ENCODE data around the gene ZNF385C. TPM values are rescaled to one million over a fixed set of nuclear protein-coding genes. Genes with fewer than 3 reads are reported as not detected.

Gene ZNF385C
- total and polyA plus RNA-seq, 4 donors, result 0.49 TPM; not detected in 3

GRCh38 chr17:42051013-42051400 lies 47.3 kb downstream of the ZNF385C start:
- no peak for ATAC-seq (ENCODE audit: low FRiP score)
- Histone ChIP-seq H3K4me3 (ENCODE audit: low read length in 2 of 2) (no peak overlapping the region), H3K36me3 (ENCODE audit: control insufficient read depth in 1 of 2, insufficient read depth in 2 of 2, low read length in 1 of 2) (no peaks in the 10 kb centered on the region), H3K9me3 (ENCODE audit: control insufficient read depth, low read length) (no peaks in the 10 kb centered on the region), H3K27me3 (ENCODE audit: control insufficient read depth in 1 of 2, insufficient read depth in 2 of 2, low read length in 1 of 2) (no peaks in the 10 kb centered on the region), H3K4me1 (ENCODE audit: control insufficient read depth in 1 of 2, insufficient read depth in 2 of 2, low read length in 2 of 2) (no peaks in the 10 kb centered on the region), H3K27ac (ENCODE audit: low read depth in 1 of 2, low read length in 2 of 2) (no peak overlapping the region)
- intact Hi-C loops (cut with DNase I), result no loop called here
- no peak for DNase-seq
- 67 to 70% methylated on average over 8 of the region's 8 CpGs for WGBS, 2 donors

DNA sequence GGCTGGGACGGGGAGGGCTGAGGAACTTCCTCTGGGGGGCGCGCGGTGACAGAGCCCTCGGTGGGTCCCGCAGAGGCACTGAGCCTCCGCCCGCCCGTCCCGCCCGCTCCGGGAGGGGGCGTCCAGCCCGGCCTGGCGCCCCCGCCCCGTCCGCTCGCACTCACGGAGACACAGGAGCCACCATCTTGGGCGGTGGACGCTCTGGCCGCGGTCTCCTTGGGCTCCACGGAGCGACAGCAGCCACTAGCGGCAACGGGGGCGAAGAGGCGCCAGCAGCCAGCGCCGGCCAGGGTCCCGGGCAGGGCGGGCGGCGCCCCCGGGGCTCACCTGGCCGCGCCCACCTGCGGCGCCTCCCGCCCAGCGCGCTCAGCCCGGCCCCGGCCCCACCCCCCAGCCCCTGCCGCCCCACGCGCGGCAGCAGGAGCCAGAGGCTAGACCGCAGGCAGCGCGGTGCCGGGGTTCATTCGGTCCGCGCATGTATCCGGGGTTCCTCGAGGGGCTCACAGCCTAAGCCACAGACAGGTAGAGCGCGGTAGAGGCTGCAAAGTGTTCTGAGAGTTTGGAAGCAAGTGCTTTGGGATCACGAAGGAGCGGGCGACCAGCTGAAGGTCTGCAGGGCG lies 47.8 kb downstream of the ZNF385C start, which contains the start of gene C17orf113:
Gene C17orf113, minus strand, starts transcription at position 209 of the 620 bp plus-strand sequence. CDS start 7,225 bp downstream, outside the sequence.
- no peaks in the 10 kb centered on the region for H3K9me3 ChIP-seq (ENCODE audit: control insufficient read depth, low read length)
- peak; percentile 61 to 86 for DNase-seq
- ATAC-seq (ENCODE audit: low FRiP score), result peak; percentile 72
- H3K36me3 ChIP-seq (ENCODE audit: control insufficient read depth in 1 of 2, insufficient read depth in 2 of 2, low read length in 1 of 2), result no peaks in the 10 kb centered on the region
- intact Hi-C loops (cut with DNase I), result no loop called here
- H3K27ac ChIP-seq (ENCODE audit: low read depth in 1 of 2, low read length in 2 of 2), result no peak within 1 kb of the TSS
- no peaks in the 10 kb centered on the region for H3K27me3 ChIP-seq (ENCODE audit: control insufficient read depth in 1 of 2, insufficient read depth in 2 of 2, low read length in 1 of 2)
- no peaks in the 10 kb centered on the region for H3K4me1 ChIP-seq (ENCODE audit: control insufficient read depth in 1 of 2, insufficient read depth in 2 of 2, low read length in 2 of 2)
- 1 to 2% methylated on average over 22 to 65 of the region's 65 CpGs for WGBS, 2 donors
- H3K4me3 ChIP-seq (ENCODE audit: low read length in 2 of 2), result peak within 1 kb of the TSS; percentile 29 to 69

GRCh38 chr17:42049834-42050392 lies 48.4 kb downstream of the ZNF385C start:
- 1 to 4% methylated on average over 6 to 7 of the region's 7 CpGs for WGBS, 2 donors
- no peaks in the 10 kb centered on the region for H3K4me1 ChIP-seq (ENCODE audit: control insufficient read depth in 1 of 2, insufficient read depth in 2 of 2, low read length in 2 of 2)
- DNase-seq, result no peak
- no peaks in the 10 kb centered on the region for H3K27me3 ChIP-seq (ENCODE audit: control insufficient read depth in 1 of 2, insufficient read depth in 2 of 2, low read length in 1 of 2)
- peak overlapping the region; percentile 29 to 69 for H3K4me3 ChIP-seq (ENCODE audit: low read length in 2 of 2)
- no peak for ATAC-seq (ENCODE audit: low FRiP score)
- H3K36me3 ChIP-seq (ENCODE audit: control insufficient read depth in 1 of 2, insufficient read depth in 2 of 2, low read length in 1 of 2), result no peaks in the 10 kb centered on the region
- no peaks in the 10 kb centered on the region for H3K9me3 ChIP-seq (ENCODE audit: control insufficient read depth, low read length)
- no peak overlapping the region for H3K27ac ChIP-seq (ENCODE audit: low read depth in 1 of 2, low read length in 2 of 2)
- intact Hi-C loops (cut with DNase I), result no loop called here

- H3K27me3 ChIP-seq (ENCODE audit: control insufficient read depth in 1 of 2, insufficient read depth in 2 of 2, low read length in 1 of 2), result no peaks in the 10 kb centered on the region
- WGBS, 2 donors, result 86 to 87% methylated on average over 12 of the region's 12 CpGs
- H3K27ac ChIP-seq (ENCODE audit: low read depth in 1 of 2, low read length in 2 of 2), result no peak overlapping the region
- no peaks in the 10 kb centered on the region for H3K36me3 ChIP-seq (ENCODE audit: control insufficient read depth in 1 of 2, insufficient read depth in 2 of 2, low read length in 1 of 2)
- no peaks in the 10 kb centered on the region for H3K9me3 ChIP-seq (ENCODE audit: control insufficient read depth, low read length)
- H3K4me3 ChIP-seq (ENCODE audit: low read length in 2 of 2), result no peak overlapping the region
- H3K4me1 ChIP-seq (ENCODE audit: control insufficient read depth in 1 of 2, insufficient read depth in 2 of 2, low read length in 2 of 2), result no peaks in the 10 kb centered on the region
- intact Hi-C loops (cut with DNase I), result no loop called here
- ATAC-seq (ENCODE audit: low FRiP score) (no peak), DNase-seq (no peak)
These were observed 50.9 kb downstream of the ZNF385C start for GRCh38 chr17:42047343-42047742.

GRCh38 chr17:42045719-42046118 lies 52.6 kb downstream of the ZNF385C start:
- 68 to 75% methylated on average over 1 of the region's 1 CpG for WGBS, 2 donors
- Histone ChIP-seq H3K9me3 (ENCODE audit: control insufficient read depth, low read length) (no peaks in the 10 kb centered on the region), H3K4me1 (ENCODE audit: control insufficient read depth in 1 of 2, insufficient read depth in 2 of 2, low read length in 2 of 2) (no peaks in the 10 kb centered on the region), H3K4me3 (ENCODE audit: low read length in 2 of 2) (no peak overlapping the region), H3K27me3 (ENCODE audit: control insufficient read depth in 1 of 2, insufficient read depth in 2 of 2, low read length in 1 of 2) (no peaks in the 10 kb centered on the region), H3K36me3 (ENCODE audit: control insufficient read depth in 1 of 2, insufficient read depth in 2 of 2, low read length in 1 of 2) (no peaks in the 10 kb centered on the region), H3K27ac (ENCODE audit: low read depth in 1 of 2, low read length in 2 of 2) (no peak overlapping the region)
- intact Hi-C loops (cut with DNase I), result no loop called here
- no peak for ATAC-seq (ENCODE audit: low FRiP score)
- no peak for DNase-seq

DNA sequence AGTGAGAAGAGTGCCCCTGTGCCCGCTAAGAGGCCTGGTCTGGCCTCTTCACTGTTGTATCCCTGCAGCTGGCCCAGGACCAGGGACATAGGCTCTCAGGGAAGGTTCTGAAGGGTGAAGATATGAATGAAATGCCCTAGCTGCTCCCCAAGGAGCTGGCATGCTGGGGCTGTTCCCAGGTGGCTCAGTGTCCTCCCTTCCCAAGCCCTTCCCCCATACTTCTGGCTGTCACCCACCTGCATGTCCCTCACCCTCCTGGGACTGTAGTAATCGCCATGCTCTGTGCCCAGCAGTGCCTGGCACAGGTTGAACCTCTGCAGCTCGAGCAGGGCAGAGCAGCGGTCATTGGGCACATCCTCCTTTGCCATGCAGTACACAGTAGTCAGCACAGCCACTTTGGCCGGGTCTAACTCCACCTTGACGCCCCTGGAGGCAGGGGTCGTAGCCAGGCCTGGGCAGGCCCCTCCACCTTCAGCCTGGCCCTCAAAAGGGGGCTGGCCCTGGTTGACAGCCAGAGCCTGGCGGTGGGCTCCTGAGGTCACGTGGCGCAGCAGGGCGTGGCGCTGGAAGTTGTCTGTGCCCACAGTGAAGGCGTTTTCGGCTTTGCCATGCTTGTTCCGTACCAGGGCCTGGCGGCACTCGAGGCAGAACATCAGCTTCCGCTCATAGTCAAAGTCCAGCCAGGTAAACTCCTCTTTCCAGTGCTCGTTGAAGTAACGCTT lies 55.5 kb downstream of the ZNF385C start:
- H3K9me3 ChIP-seq (ENCODE audit: control insufficient read depth, low read length), result no peaks in the 10 kb centered on the region
- no peaks in the 10 kb centered on the region for H3K4me1 ChIP-seq (ENCODE audit: control insufficient read depth in 1 of 2, insufficient read depth in 2 of 2, low read length in 2 of 2)
- no peak for DNase-seq
- no peaks in the 10 kb centered on the region for H3K36me3 ChIP-seq (ENCODE audit: control insufficient read depth in 1 of 2, insufficient read depth in 2 of 2, low read length in 1 of 2)
- H3K27ac ChIP-seq (ENCODE audit: low read depth in 1 of 2, low read length in 2 of 2), result no peak overlapping the region
- intact Hi-C loops (cut with DNase I), result no loop called here
- WGBS, 2 donors, result 92 to 93% methylated on average over 19 to 20 of the region's 20 CpGs
- no peaks in the 10 kb centered on the region for H3K27me3 ChIP-seq (ENCODE audit: control insufficient read depth in 1 of 2, insufficient read depth in 2 of 2, low read length in 1 of 2)
- H3K4me3 ChIP-seq (ENCODE audit: low read length in 2 of 2), result no peak overlapping the region
- ATAC-seq (ENCODE audit: low FRiP score), result no peak

DNA sequence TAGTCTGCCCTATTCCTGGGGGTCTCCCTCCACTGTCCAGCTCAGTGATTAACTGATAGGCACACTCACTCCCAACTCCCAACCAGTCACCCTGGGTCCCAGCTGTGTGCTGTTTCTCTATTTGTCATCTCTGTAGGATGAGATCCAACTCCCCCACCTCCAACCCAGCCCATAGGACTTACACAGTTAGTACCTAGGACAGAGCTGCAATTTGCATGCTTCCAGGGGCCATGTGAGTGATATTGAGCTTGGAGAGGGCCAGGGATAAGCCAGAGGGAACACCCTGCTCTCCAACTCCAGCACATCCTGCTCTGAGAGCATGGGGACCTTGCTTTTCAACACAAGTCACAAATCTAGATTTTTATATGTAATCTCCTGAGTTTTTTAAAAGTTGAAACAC lies 56.7 kb downstream of the ZNF385C start:
- no peak overlapping the region for H3K4me3 ChIP-seq (ENCODE audit: low read length in 2 of 2)
- intact Hi-C loops (cut with DNase I), result no loop called here
- H3K4me1 ChIP-seq (ENCODE audit: control insufficient read depth in 1 of 2, insufficient read depth in 2 of 2, low read length in 2 of 2), result no peaks in the 10 kb centered on the region
- H3K9me3 ChIP-seq (ENCODE audit: control insufficient read depth, low read length), result no peaks in the 10 kb centered on the region
- ATAC-seq (ENCODE audit: low FRiP score) (no peak), DNase-seq (no peak)
- no peak overlapping the region for H3K27ac ChIP-seq (ENCODE audit: low read depth in 1 of 2, low read length in 2 of 2)
- no peaks in the 10 kb centered on the region for H3K36me3 ChIP-seq (ENCODE audit: control insufficient read depth in 1 of 2, insufficient read depth in 2 of 2, low read length in 1 of 2)
- H3K27me3 ChIP-seq (ENCODE audit: control insufficient read depth in 1 of 2, insufficient read depth in 2 of 2, low read length in 1 of 2), result no peaks in the 10 kb centered on the region

DNA sequence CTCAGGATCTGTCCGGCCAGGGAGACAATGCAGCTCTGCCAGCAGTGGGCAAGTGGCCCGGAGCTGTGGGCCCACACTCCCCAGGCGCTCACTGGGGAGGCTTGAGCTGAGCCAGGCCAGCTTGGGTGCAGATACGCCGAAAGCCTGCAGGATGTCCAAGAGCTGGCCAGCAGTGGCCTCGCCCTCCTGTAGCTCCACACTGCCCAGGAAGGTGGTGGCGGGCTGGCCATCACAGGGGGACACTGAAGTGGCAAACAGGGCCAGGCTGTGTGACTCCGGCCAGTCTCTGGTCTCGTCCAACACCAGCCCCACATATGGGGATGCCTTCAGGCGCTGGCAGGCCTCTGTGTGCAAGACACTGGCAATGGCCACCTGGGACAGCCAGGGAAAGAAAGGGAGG lies 57.5 kb downstream of the ZNF385C start:
- intact Hi-C loops (cut with DNase I), result no loop called here
- ATAC-seq (ENCODE audit: low FRiP score), result no peak
- WGBS, 2 donors, result 94% methylated on average over 10 of the region's 10 CpGs
- Histone ChIP-seq H3K27me3 (ENCODE audit: control insufficient read depth in 1 of 2, insufficient read depth in 2 of 2, low read length in 1 of 2) (no peaks in the 10 kb centered on the region), H3K4me1 (ENCODE audit: control insufficient read depth in 1 of 2, insufficient read depth in 2 of 2, low read length in 2 of 2) (no peaks in the 10 kb centered on the region), H3K9me3 (ENCODE audit: control insufficient read depth, low read length) (no peaks in the 10 kb centered on the region), H3K4me3 (ENCODE audit: low read length in 2 of 2) (no peak overlapping the region), H3K36me3 (ENCODE audit: control insufficient read depth in 1 of 2, insufficient read depth in 2 of 2, low read length in 1 of 2) (no peaks in the 10 kb centered on the region), H3K27ac (ENCODE audit: low read depth in 1 of 2, low read length in 2 of 2) (no peak overlapping the region)
- DNase-seq, result no peak
